Measurements from ENCODE around the gene FAM228A. TPM values are rescaled to one million over a fixed set of nuclear protein-coding genes. Genes with fewer than 3 reads are reported as not detected.

Gene FAM228A
- total RNA-seq, 1 experiment from 2014 or later: not detected

GRCh38 chr2:24231461-24231881 lies 56.6 kb downstream of the FAM228A start:
- BruUV-seq (replicated peaks): no TSS peak
- H2AFZ ChIP-seq: no peak overlapping the region
- no peaks in the 10 kb centered on the region for H3K79me2 ChIP-seq (ENCODE audit: low read depth)
- H3K4me1 ChIP-seq (replicated peaks; ENCODE audit: insufficient read depth): no peaks in the 10 kb centered on the region
- H3K9me3 ChIP-seq (ENCODE audit: insufficient read depth, low read depth): no peaks in the 10 kb centered on the region
- no peak overlapping the region for H3K27ac ChIP-seq
- no peak overlapping the region for H3K4me2 ChIP-seq
- no peaks in the 10 kb centered on the region for H3K36me3 ChIP-seq (ENCODE audit: low read depth)
- H3K27me3 ChIP-seq (ENCODE audit: insufficient read depth, low read depth): no peaks in the 10 kb centered on the region
- no peak for TF ChIP-seq EZH2 (IDR thresholded peaks at IDR 0.05; ENCODE audit: low read depth)
- TF ChIP-seq, protein P1, sequence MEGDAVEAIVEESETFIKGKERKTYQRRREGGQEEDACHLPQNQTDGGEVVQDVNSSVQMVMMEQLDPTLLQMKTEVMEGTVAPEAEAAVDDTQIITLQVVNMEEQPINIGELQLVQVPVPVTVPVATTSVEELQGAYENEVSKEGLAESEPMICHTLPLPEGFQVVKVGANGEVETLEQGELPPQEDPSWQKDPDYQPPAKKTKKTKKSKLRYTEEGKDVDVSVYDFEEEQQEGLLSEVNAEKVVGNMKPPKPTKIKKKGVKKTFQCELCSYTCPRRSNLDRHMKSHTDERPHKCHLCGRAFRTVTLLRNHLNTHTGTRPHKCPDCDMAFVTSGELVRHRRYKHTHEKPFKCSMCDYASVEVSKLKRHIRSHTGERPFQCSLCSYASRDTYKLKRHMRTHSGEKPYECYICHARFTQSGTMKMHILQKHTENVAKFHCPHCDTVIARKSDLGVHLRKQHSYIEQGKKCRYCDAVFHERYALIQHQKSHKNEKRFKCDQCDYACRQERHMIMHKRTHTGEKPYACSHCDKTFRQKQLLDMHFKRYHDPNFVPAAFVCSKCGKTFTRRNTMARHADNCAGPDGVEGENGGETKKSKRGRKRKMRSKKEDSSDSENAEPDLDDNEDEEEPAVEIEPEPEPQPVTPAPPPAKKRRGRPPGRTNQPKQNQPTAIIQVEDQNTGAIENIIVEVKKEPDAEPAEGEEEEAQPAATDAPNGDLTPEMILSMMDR (conservative IDR thresholded peaks at IDR 0.05): no peak
- no peaks in the 10 kb centered on the region for H4K20me1 ChIP-seq (ENCODE audit: insufficient read depth)
- H3K4me3 ChIP-seq: no peak overlapping the region
- H3K9me2 ChIP-seq (ENCODE audit: insufficient read depth): no peaks in the 10 kb centered on the region
- intact Hi-C loops (cut with micrococcal nuclease; ENCODE audit: unreplicated experiment): loop anchor here (10.0 kb wide), 1 partner anchor 133 kb away; the partner anchor contains the start of gene ITSN2
- ChIA-PET POLR2A (ENCODE audit: unreplicated experiment) (no interaction called here), CTCF (interaction anchor here (0.5 kb wide), 1 partner anchor 662 kb away, joined by 5 read pairs; no protein-coding TSS in a partner anchor)
- no peaks in the 10 kb centered on the region for H3F3A ChIP-seq (ENCODE audit: insufficient read depth, low read depth)
- no peak for DNase-seq

GRCh38 chr2:24233321-24233720 lies 58.5 kb downstream of the FAM228A start:
- Histone ChIP-seq H3K36me3 (ENCODE audit: low read depth) (no peaks in the 10 kb centered on the region), H3K79me2 (ENCODE audit: low read depth) (no peaks in the 10 kb centered on the region), H2AFZ (no peak overlapping the region), H4K20me1 (ENCODE audit: insufficient read depth) (no peaks in the 10 kb centered on the region), H3K9me2 (ENCODE audit: insufficient read depth) (no peaks in the 10 kb centered on the region), H3K4me3 (no peak overlapping the region), H3K27me3 (ENCODE audit: insufficient read depth, low read depth) (no peaks in the 10 kb centered on the region), H3K4me1 (replicated peaks; ENCODE audit: insufficient read depth) (no peaks in the 10 kb centered on the region), H3K4me2 (no peak overlapping the region), H3K27ac (no peak overlapping the region), H3F3A (ENCODE audit: insufficient read depth, low read depth) (no peaks in the 10 kb centered on the region), H3K9me3 (ENCODE audit: insufficient read depth, low read depth) (no peaks in the 10 kb centered on the region)
- TF ChIP-seq EZH2 (IDR thresholded peaks at IDR 0.05; ENCODE audit: low read depth): no peak
- TF ChIP-seq, protein P1 (conservative IDR thresholded peaks at IDR 0.05): no peak
- intact Hi-C loops (cut with micrococcal nuclease; ENCODE audit: unreplicated experiment): loop anchor here (10.0 kb wide), 1 partner anchor 131 kb away; the partner anchor contains the start of gene ITSN2
- ChIA-PET POLR2A (ENCODE audit: unreplicated experiment) (no interaction called here), CTCF (no interaction called here)
- no peak for DNase-seq
- no TSS peak for BruUV-seq (replicated peaks)

- no TSS peak for BruUV-seq (replicated peaks)
- ChIA-PET CTCF (interaction anchor here (0.6 kb wide), 1 partner anchor 134 kb away, joined by 3 read pairs; no protein-coding TSS in a partner anchor), POLR2A (ENCODE audit: unreplicated experiment) (no interaction called here)
- no peak for TF ChIP-seq EZH2 (IDR thresholded peaks at IDR 0.05; ENCODE audit: low read depth)
- TF ChIP-seq, protein P1 (conservative IDR thresholded peaks at IDR 0.05): no peak
- Histone ChIP-seq H3K9me3 (ENCODE audit: insufficient read depth, low read depth) (no peaks in the 10 kb centered on the region), H3K4me3 (no peak overlapping the region), H3K36me3 (ENCODE audit: low read depth) (0 out of 2 replicates have a peak, but pooled peaks cover 4% of the 10 kb centered on the region), H3K9me2 (ENCODE audit: insufficient read depth) (no peaks in the 10 kb centered on the region), H3K27me3 (ENCODE audit: insufficient read depth, low read depth) (no peaks in the 10 kb centered on the region), H3K4me1 (replicated peaks; ENCODE audit: insufficient read depth) (no peaks in the 10 kb centered on the region), H3F3A (ENCODE audit: insufficient read depth, low read depth) (no peaks in the 10 kb centered on the region), H3K4me2 (no peak overlapping the region), H2AFZ (no peak overlapping the region), H3K79me2 (ENCODE audit: low read depth) (no peaks in the 10 kb centered on the region), H3K27ac (no peak overlapping the region), H4K20me1 (ENCODE audit: insufficient read depth) (no peaks in the 10 kb centered on the region)
- no peak for DNase-seq
- intact Hi-C loops (cut with micrococcal nuclease; ENCODE audit: unreplicated experiment): loop anchor here (5.0 to 10.0 kb wide), 2 partner anchors 127 to 145 kb away; partner anchors contain the start of gene ITSN2
These were observed 62.5 kb downstream of the FAM228A start for GRCh38 chr2:24237313-24237712.

All from PC-9 (cell line).